22Rv1 (cell line): ENCODE data around the gene RDM1.

Experiments used
- CTCF ChIP-seq: fragments of 450-650 bp; IDR thresholded peaks from 2 replicates; pipeline ENCODE4 v1.5.1; 2017; ENCODE audit warnings: mild to moderate bottlenecking
- ZFX ChIP-seq: fragments of 450-650 bp; IDR thresholded peaks from 2 replicates; pipeline ENCODE4 v1.6.1; 2017; ENCODE audit warnings: antibody characterized with exemption, borderline replicate concordance

GRCh38 chr17:35973333-35974260, 43.0 kb upstream of the RDM1 start:
- TF ChIP-seq ZFX: no peak
- no peak for TF ChIP-seq CTCF
